ENCODE data around the gene GRHL3. TPM values are rescaled to one million over a fixed set of nuclear protein-coding genes. Genes with fewer than 3 reads are reported as not detected.

The GRHL3 gene
- total RNA-seq, 1 donor from 2014 or later = 0.78 TPM

- H3K9me3 Mint-ChIP-seq = no peaks in the 10 kb centered on the region
- ATAC-seq (ENCODE audit: low read depth) (no peak), DNase-seq (no peak)
- no peak overlapping the region for H3K4me3 Mint-ChIP-seq
- H3K36me3 Mint-ChIP-seq (ENCODE audit: low read depth) = peaks cover 8% of the 10 kb centered on the region
- ChIA-PET CTCF (no interaction called here), POLR2A (no interaction called here)
- no peak for TF ChIP-seq CTCF (IDR thresholded peaks at IDR 0.05)
- H3K27me3 Mint-ChIP-seq = no peaks in the 10 kb centered on the region
- peaks cover 5% of the 10 kb centered on the region for H3K4me1 Mint-ChIP-seq
- intact Hi-C loops (cut with micrococcal nuclease) = no loop called here
- H3K27ac Mint-ChIP-seq = no peak overlapping the region
Observed at GRCh38 chr1:24362396-24362795, 43.2 kb downstream of the GRHL3 start.

DNA sequence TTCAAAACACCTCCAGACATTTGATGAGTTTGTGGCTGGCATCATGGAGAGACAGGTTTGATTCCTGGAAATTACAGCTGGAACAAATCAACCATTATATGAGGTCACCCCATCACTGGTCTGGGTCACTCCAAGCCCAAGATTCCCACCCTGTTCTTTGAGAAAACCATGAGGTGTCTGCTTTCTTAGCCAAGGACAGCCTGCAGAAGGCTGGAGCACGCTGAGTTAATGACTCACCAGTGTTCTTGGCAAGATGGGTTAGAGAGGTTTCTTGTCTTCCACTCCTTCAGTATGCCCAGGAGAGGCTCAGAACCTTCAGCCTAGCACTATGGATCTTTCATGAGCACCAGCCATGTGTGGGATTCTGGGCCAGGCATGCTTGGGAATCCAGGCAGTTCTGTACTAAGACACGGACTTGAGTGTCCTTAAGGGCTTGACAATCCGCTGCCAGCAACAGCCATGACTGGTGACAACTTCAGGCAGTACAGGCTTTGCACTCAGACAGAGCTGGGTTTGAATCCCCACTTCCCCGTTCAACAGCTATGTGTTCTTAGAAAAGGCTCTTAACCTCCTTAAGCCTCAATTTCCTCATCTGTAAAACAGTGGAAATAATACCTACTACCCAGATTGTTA is 43.9 kb downstream of the GRHL3 start:
- CTCF ChIA-PET = no interaction called here
- H3K27me3 Mint-ChIP-seq = no peaks in the 10 kb centered on the region
- no peaks in the 10 kb centered on the region for H3K9me3 Mint-ChIP-seq
- ATAC-seq (ENCODE audit: low read depth) = no peak
- DNase-seq = no peak
- intact Hi-C loops (cut with micrococcal nuclease) = no loop called here
- TF ChIP-seq CTCF (IDR thresholded peaks at IDR 0.05) = no peak
- POLR2A ChIA-PET = no interaction called here
- no peak overlapping the region for H3K27ac Mint-ChIP-seq
- H3K4me3 Mint-ChIP-seq = no peak overlapping the region
- peaks cover 5% of the 10 kb centered on the region for H3K4me1 Mint-ChIP-seq
- H3K36me3 Mint-ChIP-seq (ENCODE audit: low read depth) = peaks cover 3% of the 10 kb centered on the region

- intact Hi-C loops (cut with micrococcal nuclease) = no loop called here
- H3K36me3 Mint-ChIP-seq (ENCODE audit: low read depth) = peaks cover 3% of the 10 kb centered on the region
- H3K4me1 Mint-ChIP-seq = peaks cover 5% of the 10 kb centered on the region
- no peaks in the 10 kb centered on the region for H3K9me3 Mint-ChIP-seq
- no peak for ATAC-seq (ENCODE audit: low read depth)
- no peak for TF ChIP-seq CTCF (IDR thresholded peaks at IDR 0.05)
- H3K27ac Mint-ChIP-seq = no peak overlapping the region
- ChIA-PET CTCF (no interaction called here), POLR2A (no interaction called here)
- no peak for DNase-seq
- no peaks in the 10 kb centered on the region for H3K27me3 Mint-ChIP-seq
- no peak overlapping the region for H3K4me3 Mint-ChIP-seq
Observed at GRCh38 chr1:24363994-24364393, 44.8 kb downstream of the GRHL3 start.

DNA sequence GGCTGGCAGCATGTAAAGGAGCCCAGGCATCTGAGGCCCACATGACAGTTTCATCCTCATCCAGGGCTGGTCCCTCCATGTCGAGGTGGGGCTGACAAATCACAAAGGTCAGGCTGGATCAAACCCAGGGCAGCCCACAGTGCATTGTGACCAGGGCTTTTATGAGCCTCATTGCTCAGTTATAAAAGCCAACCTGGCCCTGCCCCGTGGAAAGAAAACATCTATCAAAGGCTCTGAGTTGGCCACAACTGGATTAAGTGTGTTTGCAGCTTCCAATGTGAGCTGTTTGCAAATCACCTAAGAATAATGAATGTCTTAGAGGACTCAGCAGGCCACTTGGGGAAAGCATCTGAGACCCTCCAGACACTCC is 45.4 kb downstream of the GRHL3 start:
- POLR2A ChIA-PET = no interaction called here
- DNase-seq (no peak), ATAC-seq (ENCODE audit: low read depth) (no peak)
- no peaks in the 10 kb centered on the region for H3K9me3 Mint-ChIP-seq
- H3K27me3 Mint-ChIP-seq = no peaks in the 10 kb centered on the region
- intact Hi-C loops (cut with micrococcal nuclease) = no loop called here
- peaks cover 3% of the 10 kb centered on the region for H3K36me3 Mint-ChIP-seq (ENCODE audit: low read depth)
- peaks cover 5% of the 10 kb centered on the region for H3K4me1 Mint-ChIP-seq
- H3K4me3 Mint-ChIP-seq = no peak overlapping the region
- no peak for TF ChIP-seq CTCF (IDR thresholded peaks at IDR 0.05)
- H3K27ac Mint-ChIP-seq = no peak overlapping the region
- CTCF ChIA-PET = no interaction called here

- H3K36me3 Mint-ChIP-seq (ENCODE audit: low read depth) = peaks cover 3% of the 10 kb centered on the region
- no peaks in the 10 kb centered on the region for H3K27me3 Mint-ChIP-seq
- peaks cover 5% of the 10 kb centered on the region for H3K4me1 Mint-ChIP-seq
- intact Hi-C loops (cut with micrococcal nuclease) = no loop called here
- H3K27ac Mint-ChIP-seq = peak overlapping the region; percentile 41
- CTCF ChIA-PET = no interaction called here
- POLR2A ChIA-PET = no interaction called here
- no peak overlapping the region for H3K4me3 Mint-ChIP-seq
- H3K9me3 Mint-ChIP-seq = no peaks in the 10 kb centered on the region
- DNase-seq (no peak), ATAC-seq (ENCODE audit: low read depth) (peak; percentile 67)
- no peak for TF ChIP-seq CTCF (IDR thresholded peaks at IDR 0.05)
Observed at GRCh38 chr1:24364975-24365678, 46.0 kb downstream of the GRHL3 start.

All from activated B cell treated with CpG ODN at 0.5 μM for 24 hours (primary cell).